ENCODE measurements around the gene MAP7D3.

Gene MAP7D3, protein sequence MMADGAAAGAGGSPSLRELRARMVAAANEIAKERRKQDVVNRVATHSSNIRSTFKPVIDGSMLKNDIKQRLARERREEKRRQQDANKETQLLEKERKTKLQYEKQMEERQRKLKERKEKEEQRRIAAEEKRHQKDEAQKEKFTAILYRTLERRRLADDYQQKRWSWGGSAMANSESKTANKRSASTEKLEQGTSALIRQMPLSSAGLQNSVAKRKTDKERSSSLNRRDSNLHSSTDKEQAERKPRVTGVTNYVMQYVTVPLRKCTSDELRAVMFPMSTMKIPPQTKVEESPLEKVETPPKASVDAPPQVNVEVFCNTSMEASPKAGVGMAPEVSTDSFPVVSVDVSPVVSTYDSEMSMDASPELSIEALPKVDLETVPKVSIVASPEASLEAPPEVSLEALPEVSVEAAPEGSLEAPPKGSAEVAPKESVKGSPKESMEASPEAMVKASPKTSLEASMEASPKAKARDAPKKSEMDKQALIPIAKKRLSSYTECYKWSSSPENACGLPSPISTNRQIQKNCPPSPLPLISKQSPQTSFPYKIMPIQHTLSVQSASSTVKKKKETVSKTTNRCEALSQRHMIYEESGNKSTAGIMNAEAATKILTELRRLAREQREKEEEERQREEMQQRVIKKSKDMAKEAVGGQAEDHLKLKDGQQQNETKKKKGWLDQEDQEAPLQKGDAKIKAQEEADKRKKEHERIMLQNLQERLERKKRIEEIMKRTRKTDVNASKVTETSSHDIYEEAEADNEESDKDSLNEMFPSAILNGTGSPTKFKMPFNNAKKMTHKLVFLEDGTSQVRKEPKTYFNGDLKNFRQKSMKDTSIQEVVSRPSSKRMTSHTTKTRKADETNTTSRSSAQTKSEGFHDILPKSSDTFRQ

DNA sequence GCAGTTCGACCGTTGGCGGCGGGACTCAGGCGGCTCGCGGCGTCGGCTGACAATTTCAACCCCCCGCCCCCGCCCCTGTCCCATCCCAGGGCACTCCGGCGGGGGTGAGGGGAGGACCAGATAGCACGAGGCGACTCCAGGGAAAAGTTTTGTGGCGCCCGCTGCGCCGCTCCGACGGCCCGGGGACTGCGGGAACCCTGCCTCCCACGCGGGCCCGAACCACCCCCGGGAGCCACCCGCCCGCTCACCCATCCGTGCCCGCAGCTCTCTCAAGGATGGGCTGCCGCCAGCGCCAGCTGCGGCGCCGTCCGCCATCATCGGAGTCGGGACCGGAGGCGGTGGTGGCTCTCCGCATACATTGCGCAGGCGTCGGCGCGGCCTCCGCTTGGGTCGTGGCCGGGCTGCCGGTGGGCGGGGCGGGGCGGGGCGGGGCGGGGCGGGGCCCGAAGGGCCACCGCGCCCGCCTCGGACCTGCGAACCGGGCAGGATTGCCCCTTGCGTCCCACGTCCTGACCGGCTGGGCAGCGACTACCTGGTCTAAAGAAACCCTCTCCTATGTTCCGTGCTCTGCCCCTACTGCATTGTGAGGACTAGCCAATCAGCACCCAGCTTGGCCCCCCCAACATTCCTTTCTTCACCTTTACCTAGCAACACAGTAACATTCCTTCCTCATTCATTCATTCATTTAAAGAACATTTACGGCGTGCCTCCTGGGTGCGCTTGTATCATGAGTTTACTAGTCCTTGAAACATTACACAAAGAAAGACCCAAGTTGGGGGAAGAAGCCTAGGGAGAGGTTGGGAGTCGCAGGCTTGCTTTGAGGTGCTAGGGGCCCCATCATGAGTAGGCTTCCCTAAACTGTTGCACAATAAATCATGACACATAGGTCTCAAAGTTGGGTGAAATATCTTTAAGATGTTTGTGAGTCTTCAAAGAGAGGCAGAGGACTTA lies at the start of gene MAP7D3:
Gene MAP7D3 (minus strand): TSS at position 360 of the 951 bp plus-strand sequence. CDS start 42 bp downstream, at position 318.
- Histone ChIP-seq H3K27ac (ENCODE audit: extremely low read depth, low read depth, low read length) (peak within 1 kb of the TSS; percentile 77; the same call in 1 of the 2 replicates), H3K4me1 (ENCODE audit: control insufficient read depth, insufficient read depth, low read length) (peaks cover 4% of the 10 kb centered on the region; the same call in 1 of the 2 replicates), H3K9me3 (ENCODE audit: control insufficient read depth, insufficient read depth, low read depth, low read length) (no peaks in the 10 kb centered on the region), H3K4me3 (ENCODE audit: low read depth, low read length) (peak within 1 kb of the TSS; percentile 56), H3K36me3 (ENCODE audit: control insufficient read depth in 2 of 2, insufficient read depth in 1 of 2, low read length in 2 of 2) (no peaks in the 10 kb centered on the region)
- ChIA-PET CTCF (interaction anchor here (0.6 kb wide), 1 partner anchor 17 kb away, joined by 3 read pairs; no protein-coding TSS in a partner anchor), POLR2A (no interaction called here)
- TF ChIP-seq REPIN1 (tag by site-specific recombination; IDR thresholded peaks at IDR 0.05; ENCODE audit: low read depth) = no peak
- TF ChIP-seq KLF8 (tag by site-specific recombination; IDR thresholded peaks at IDR 0.05) = 0 out of 2 replicates have a peak, but pooled peaks have one; percentile 25
- TF ChIP-seq, protein P1, sequence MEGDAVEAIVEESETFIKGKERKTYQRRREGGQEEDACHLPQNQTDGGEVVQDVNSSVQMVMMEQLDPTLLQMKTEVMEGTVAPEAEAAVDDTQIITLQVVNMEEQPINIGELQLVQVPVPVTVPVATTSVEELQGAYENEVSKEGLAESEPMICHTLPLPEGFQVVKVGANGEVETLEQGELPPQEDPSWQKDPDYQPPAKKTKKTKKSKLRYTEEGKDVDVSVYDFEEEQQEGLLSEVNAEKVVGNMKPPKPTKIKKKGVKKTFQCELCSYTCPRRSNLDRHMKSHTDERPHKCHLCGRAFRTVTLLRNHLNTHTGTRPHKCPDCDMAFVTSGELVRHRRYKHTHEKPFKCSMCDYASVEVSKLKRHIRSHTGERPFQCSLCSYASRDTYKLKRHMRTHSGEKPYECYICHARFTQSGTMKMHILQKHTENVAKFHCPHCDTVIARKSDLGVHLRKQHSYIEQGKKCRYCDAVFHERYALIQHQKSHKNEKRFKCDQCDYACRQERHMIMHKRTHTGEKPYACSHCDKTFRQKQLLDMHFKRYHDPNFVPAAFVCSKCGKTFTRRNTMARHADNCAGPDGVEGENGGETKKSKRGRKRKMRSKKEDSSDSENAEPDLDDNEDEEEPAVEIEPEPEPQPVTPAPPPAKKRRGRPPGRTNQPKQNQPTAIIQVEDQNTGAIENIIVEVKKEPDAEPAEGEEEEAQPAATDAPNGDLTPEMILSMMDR (tag by site-specific recombination; IDR thresholded peaks at IDR 0.05) = no peak; the same call in 1 of the 2 replicates
- peak; percentile 21; the same call in 1 of the 2 replicates for TF ChIP-seq SP2 (tag by site-specific recombination; IDR thresholded peaks at IDR 0.05)
- TF ChIP-seq, protein P2, sequence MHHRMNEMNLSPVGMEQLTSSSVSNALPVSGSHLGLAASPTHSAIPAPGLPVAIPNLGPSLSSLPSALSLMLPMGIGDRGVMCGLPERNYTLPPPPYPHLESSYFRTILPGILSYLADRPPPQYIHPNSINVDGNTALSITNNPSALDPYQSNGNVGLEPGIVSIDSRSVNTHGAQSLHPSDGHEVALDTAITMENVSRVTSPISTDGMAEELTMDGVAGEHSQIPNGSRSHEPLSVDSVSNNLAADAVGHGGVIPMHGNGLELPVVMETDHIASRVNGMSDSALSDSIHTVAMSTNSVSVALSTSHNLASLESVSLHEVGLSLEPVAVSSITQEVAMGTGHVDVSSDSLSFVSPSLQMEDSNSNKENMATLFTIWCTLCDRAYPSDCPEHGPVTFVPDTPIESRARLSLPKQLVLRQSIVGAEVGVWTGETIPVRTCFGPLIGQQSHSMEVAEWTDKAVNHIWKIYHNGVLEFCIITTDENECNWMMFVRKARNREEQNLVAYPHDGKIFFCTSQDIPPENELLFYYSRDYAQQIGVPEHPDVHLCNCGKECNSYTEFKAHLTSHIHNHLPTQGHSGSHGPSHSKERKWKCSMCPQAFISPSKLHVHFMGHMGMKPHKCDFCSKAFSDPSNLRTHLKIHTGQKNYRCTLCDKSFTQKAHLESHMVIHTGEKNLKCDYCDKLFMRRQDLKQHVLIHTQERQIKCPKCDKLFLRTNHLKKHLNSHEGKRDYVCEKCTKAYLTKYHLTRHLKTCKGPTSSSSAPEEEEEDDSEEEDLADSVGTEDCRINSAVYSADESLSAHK (tag by site-specific recombination; IDR thresholded peaks at IDR 0.05) = no peak
- no peak for TF ChIP-seq ZNF501 (tag by site-specific recombination; IDR thresholded peaks at IDR 0.05)
- TF ChIP-seq, protein P3, sequence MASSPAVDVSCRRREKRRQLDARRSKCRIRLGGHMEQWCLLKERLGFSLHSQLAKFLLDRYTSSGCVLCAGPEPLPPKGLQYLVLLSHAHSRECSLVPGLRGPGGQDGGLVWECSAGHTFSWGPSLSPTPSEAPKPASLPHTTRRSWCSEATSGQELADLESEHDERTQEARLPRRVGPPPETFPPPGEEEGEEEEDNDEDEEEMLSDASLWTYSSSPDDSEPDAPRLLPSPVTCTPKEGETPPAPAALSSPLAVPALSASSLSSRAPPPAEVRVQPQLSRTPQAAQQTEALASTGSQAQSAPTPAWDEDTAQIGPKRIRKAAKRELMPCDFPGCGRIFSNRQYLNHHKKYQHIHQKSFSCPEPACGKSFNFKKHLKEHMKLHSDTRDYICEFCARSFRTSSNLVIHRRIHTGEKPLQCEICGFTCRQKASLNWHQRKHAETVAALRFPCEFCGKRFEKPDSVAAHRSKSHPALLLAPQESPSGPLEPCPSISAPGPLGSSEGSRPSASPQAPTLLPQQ (tag by site-specific recombination; IDR thresholded peaks at IDR 0.05) = no peak
- no peak for TF ChIP-seq ZNF155 (tag by site-specific recombination; IDR thresholded peaks at IDR 0.05)
- no peak for TF ChIP-seq ZNF266 (tag by site-specific recombination; IDR thresholded peaks at IDR 0.05; ENCODE audit: low read depth)
- no peak for TF ChIP-seq ZNF561 (tag by site-specific recombination; IDR thresholded peaks at IDR 0.05; ENCODE audit: borderline replicate concordance)
- peak; percentile 99 for TF ChIP-seq ZNF24 (tag by site-specific recombination; IDR thresholded peaks at IDR 0.05)
- no peak for TF ChIP-seq ZNF660 (tag by site-specific recombination; IDR thresholded peaks at IDR 0.05)
- TF ChIP-seq ZBTB10 (tag by site-specific recombination; IDR thresholded peaks at IDR 0.05) = no peak
- no peak for TF ChIP-seq ZNF521 (tag by site-specific recombination; IDR thresholded peaks at IDR 0.05)
- TF ChIP-seq ZNF585B (tag by site-specific recombination; IDR thresholded peaks at IDR 0.05) = no peak
- TF ChIP-seq ZNF555 (tag by site-specific recombination; conservative IDR thresholded peaks at IDR 0.05) = no peak
- TF ChIP-seq SP7 (tag by site-specific recombination; IDR thresholded peaks at IDR 0.05) = no peak; the same call in 1 of the 2 replicates
- no peak for TF ChIP-seq ZNF280C (tag by site-specific recombination; IDR thresholded peaks at IDR 0.05)
- no peak for TF ChIP-seq ZNF391 (tag by site-specific recombination; IDR thresholded peaks at IDR 0.05; ENCODE audit: borderline replicate concordance, low read depth)

Measured in HEK293 (cell line).